C4-2B (cell line): ENCODE results near the gene WNK1.
"Not testable (repeated sequence)": the region's sequence is repeated elsewhere in the genome, so short reads cannot be mapped to it uniquely, and the experiment has no call there.

Source experiments
- ZFX ChIP-seq: fragments of 450-650 bp; IDR thresholded peaks from 2 replicates; pipeline ENCODE4 v1.6.1; 2017
- TF ChIP-seq, protein P1 (sequence below): fragments of 450-650 bp; conservative IDR thresholded peaks from 2 replicates; pipeline ENCODE4 v1.5.1; 2017; ENCODE audit warnings: mild to moderate bottlenecking

DNA sequence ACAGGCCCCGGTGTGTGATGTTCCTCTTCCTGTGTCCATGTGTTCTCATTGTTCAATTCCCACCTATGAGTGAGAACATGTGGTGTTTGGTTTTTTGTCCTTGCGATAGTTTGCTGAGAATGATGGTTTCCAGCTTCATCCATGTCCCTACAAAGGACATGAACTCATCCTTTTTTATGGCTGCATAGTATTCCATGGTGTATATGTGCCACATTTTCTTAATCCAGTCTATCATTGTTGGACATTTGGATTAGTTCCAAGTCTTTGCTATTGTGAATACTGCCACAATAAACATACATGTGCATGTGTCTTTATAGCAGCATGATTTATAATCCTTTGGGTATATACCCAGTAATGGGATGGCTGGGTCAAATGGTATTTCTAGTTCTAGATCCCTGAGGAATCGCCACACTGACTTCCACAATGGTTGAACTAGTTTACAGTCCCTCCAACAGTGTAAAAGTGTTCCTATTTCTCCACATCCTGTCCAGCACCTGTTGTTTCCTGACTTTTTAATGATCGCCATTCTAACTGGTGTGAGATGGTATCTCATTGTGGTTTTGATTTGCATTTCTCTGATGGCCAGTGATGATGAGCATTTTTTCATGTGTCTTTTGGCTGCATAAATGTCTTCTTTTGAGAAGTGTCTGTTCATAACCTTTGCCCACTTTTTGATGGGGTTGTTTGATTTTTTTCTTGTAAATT is 97.5 kb downstream of the WNK1 start:
- TF ChIP-seq, protein P1, sequence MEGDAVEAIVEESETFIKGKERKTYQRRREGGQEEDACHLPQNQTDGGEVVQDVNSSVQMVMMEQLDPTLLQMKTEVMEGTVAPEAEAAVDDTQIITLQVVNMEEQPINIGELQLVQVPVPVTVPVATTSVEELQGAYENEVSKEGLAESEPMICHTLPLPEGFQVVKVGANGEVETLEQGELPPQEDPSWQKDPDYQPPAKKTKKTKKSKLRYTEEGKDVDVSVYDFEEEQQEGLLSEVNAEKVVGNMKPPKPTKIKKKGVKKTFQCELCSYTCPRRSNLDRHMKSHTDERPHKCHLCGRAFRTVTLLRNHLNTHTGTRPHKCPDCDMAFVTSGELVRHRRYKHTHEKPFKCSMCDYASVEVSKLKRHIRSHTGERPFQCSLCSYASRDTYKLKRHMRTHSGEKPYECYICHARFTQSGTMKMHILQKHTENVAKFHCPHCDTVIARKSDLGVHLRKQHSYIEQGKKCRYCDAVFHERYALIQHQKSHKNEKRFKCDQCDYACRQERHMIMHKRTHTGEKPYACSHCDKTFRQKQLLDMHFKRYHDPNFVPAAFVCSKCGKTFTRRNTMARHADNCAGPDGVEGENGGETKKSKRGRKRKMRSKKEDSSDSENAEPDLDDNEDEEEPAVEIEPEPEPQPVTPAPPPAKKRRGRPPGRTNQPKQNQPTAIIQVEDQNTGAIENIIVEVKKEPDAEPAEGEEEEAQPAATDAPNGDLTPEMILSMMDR = not testable (repeated sequence)
- TF ChIP-seq ZFX = not testable (repeated sequence)
